Measurements from ENCODE around the gene MAD1L1.
"Not testable (repeated sequence)": the region's sequence is repeated elsewhere in the genome, so short reads cannot be mapped to it uniquely, and the experiment has no call there.

The MAD1L1 gene

GRCh38 chr7:1977059-1977875 is 255.5 kb downstream of the MAD1L1 start:
- no peak for DNase-seq

- not testable (repeated sequence) for DNase-seq
These were observed 256.2 kb downstream of the MAD1L1 start for GRCh38 chr7:1976521-1976920.

- no peak for DNase-seq
These were observed 257.2 kb downstream of the MAD1L1 start for GRCh38 chr7:1975581-1975980.

GRCh38 chr7:1975179-1975578 is 257.6 kb downstream of the MAD1L1 start:
- no peak for DNase-seq

GRCh38 chr7:1974290-1975101 is 258.2 kb downstream of the MAD1L1 start:
- DNase-seq: no peak

- no peak for DNase-seq
These were observed 259.2 kb downstream of the MAD1L1 start for GRCh38 chr7:1973321-1974251.

GRCh38 chr7:1972744-1973143 is 260.0 kb downstream of the MAD1L1 start:
- no peak for DNase-seq

- DNase-seq: no peak
These were observed 260.6 kb downstream of the MAD1L1 start for GRCh38 chr7:1971946-1972654.

- no peak for DNase-seq
These were observed 261.9 kb downstream of the MAD1L1 start for GRCh38 chr7:1970895-1971294.

GRCh38 chr7:1970285-1970660 is 262.5 kb downstream of the MAD1L1 start:
- DNase-seq: not testable (repeated sequence)

GRCh38 chr7:1969459-1970284 is 263.1 kb downstream of the MAD1L1 start:
- DNase-seq: no peak

GRCh38 chr7:1968397-1969111 is 264.2 kb downstream of the MAD1L1 start:
- no peak for DNase-seq

GRCh38 chr7:1967512-1968396 is 265.0 kb downstream of the MAD1L1 start:
- peak; percentile 85 for DNase-seq

GRCh38 chr7:1966631-1967200 is 266.0 kb downstream of the MAD1L1 start:
- DNase-seq: peak; percentile 83

GRCh38 chr7:1965579-1966294 is 267.0 kb downstream of the MAD1L1 start:
- DNase-seq: no peak

GRCh38 chr7:1964913-1965578 is 267.7 kb downstream of the MAD1L1 start:
- DNase-seq: no peak

GRCh38 chr7:1964211-1964912 is 268.4 kb downstream of the MAD1L1 start:
- DNase-seq: no peak
